Peyer's patch (tissue), 4 donors: ENCODE measurements around the gene FAM50B. TPM values are rescaled to one million over a fixed set of nuclear protein-coding genes. Genes with fewer than 3 reads are reported as not detected.

ENCODE experiments used
- DNase-seq, 3 donors: peaks; one replicate each; pipeline ENCODE4 v3.0.0-alpha.2; 2017 to 2019
- H3K27ac ChIP-seq, 4 donors: fragments of 200-600 bp; sonication (generic); one replicate each; pipeline ENCODE4 v1.5.1; 2016 to 2019
- H3K27me3 ChIP-seq, 2 donors: fragments of 200-600 bp; sonication (generic); one replicate each; pipeline ENCODE4 v1.5.1; 2019
- H3K36me3 ChIP-seq, 3 donors: fragments of 200-600 bp; sonication (generic); one replicate each; pipeline ENCODE4 v1.5.1; 2016 to 2019
- H3K4me1 ChIP-seq, 4 donors: fragments of 200-600 bp; sonication (generic); one replicate each; pipeline ENCODE4 v1.5.1; 2016 to 2019
- H3K4me3 ChIP-seq, 4 donors: fragments of 200-600 bp; sonication (generic); 1 replicate in 3 of 4; 2 replicates in 1 of 4; pipeline ENCODE4 v1.5.1; 2016 to 2019; ENCODE audit warnings: mild to moderate bottlenecking in 1 of 4
- H3K9me3 ChIP-seq, 4 donors: fragments of 200-600 bp; sonication (generic); one replicate each; pipeline ENCODE4 v1.5.1; 2016 to 2019; ENCODE audit warnings: mild to moderate bottlenecking in 1 of 4
- CTCF ChIP-seq, 6 experiments: fragments of 450-650 bp in 4 of 6; fragments of 200-600 bp in 2 of 6; sonication (generic) in 1 of 6; IDR thresholded peaks; one replicate each; pipeline ENCODE4 v1.5.1; 2017 to 2019; ENCODE audit warnings: antibody characterized with exemption in 6 of 6, mild to moderate bottlenecking in 3 of 6, moderate library complexity in 1 of 6
- POLR2A ChIP-seq, 2 donors: fragments of 450-650 bp; IDR thresholded peaks; one replicate each; pipeline ENCODE4 v1.5.1; 2017; ENCODE audit warnings: antibody characterized with exemption in 2 of 2, mild to moderate bottlenecking in 2 of 2, moderate library complexity in 2 of 2
- total RNA-seq, 4 donors: library from RNA; depleted of rRNA; stranded (reverse); fragments of >200 nt; gene quantifications; one replicate each; pipeline ENCODE4 v1.1.0, GENCODE V29; 2016

Gene FAM50B
- total RNA-seq, 4 donors from 2014 or later = 3.3 to 10.7 (median 4.7) TPM

- no peak for TF ChIP-seq POLR2A (IDR thresholded peaks at IDR 0.05)
- TF ChIP-seq CTCF (IDR thresholded peaks at IDR 0.05) = no peak
These were observed 19.4 kb downstream of the FAM50B start for GRCh38 chr6:3868544-3868943.

GRCh38 chr6:3869284-3869631 lies 20.1 kb downstream of the FAM50B start:
- Histone ChIP-seq H3K4me1 (peaks cover 0 to 32% (median 4%) of the 10 kb centered on the region in 4 donors), H3K27me3 (no peaks in the 10 kb centered on the region), H3K36me3 (no peaks in the 10 kb centered on the region), H3K4me3 (no peak overlapping the region), H3K9me3 (no peaks in the 10 kb centered on the region), H3K27ac (peak overlapping the region in 3 of 4 donors; percentile 51 to 91 (median 65))
- TF ChIP-seq POLR2A (IDR thresholded peaks at IDR 0.05) (no peak), CTCF (IDR thresholded peaks at IDR 0.05) (no peak)
- DNase-seq = no peak

More at GRCh38 chr6:3868544-3868943, 19.4 kb downstream of the FAM50B start:
- Histone ChIP-seq H3K4me1 (peaks cover 0 to 32% (median 4%) of the 10 kb centered on the region in 4 donors), H3K4me3 (no peak overlapping the region), H3K27me3 (no peaks in the 10 kb centered on the region), H3K9me3 (no peaks in the 10 kb centered on the region), H3K36me3 (no peaks in the 10 kb centered on the region), H3K27ac (no peak overlapping the region)
- no peak for DNase-seq

- peak overlapping the region in 3 of 4 donors; percentile 60 to 91 (median 76) for H3K27ac ChIP-seq
- H3K9me3 ChIP-seq = no peaks in the 10 kb centered on the region
- peak in 2 of 3 donors; percentile 59 to 61 for DNase-seq
- H3K4me3 ChIP-seq = no peak overlapping the region
- TF ChIP-seq POLR2A (IDR thresholded peaks at IDR 0.05) (peak in 1 of 2 donors; percentile 38), CTCF (IDR thresholded peaks at IDR 0.05) (no peak)
- no peaks in the 10 kb centered on the region for H3K36me3 ChIP-seq
- no peaks in the 10 kb centered on the region for H3K27me3 ChIP-seq
- H3K4me1 ChIP-seq = peaks cover 0 to 32% (median 4%) of the 10 kb centered on the region in 4 donors
These were observed 20.7 kb downstream of the FAM50B start for GRCh38 chr6:3869632-3870527.

- H3K27me3 ChIP-seq = no peaks in the 10 kb centered on the region
- no peak overlapping the region for H3K4me3 ChIP-seq
- H3K27ac ChIP-seq = peak overlapping the region in 3 of 4 donors; percentile 60 to 91 (median 76)
- no peaks in the 10 kb centered on the region for H3K36me3 ChIP-seq
- H3K4me1 ChIP-seq = peaks cover 0 to 32% (median 4%) of the 10 kb centered on the region in 4 donors
- no peak for TF ChIP-seq CTCF (IDR thresholded peaks at IDR 0.05)
- TF ChIP-seq POLR2A (IDR thresholded peaks at IDR 0.05) = no peak
- no peaks in the 10 kb centered on the region for H3K9me3 ChIP-seq
- DNase-seq = no peak
These were observed 21.4 kb downstream of the FAM50B start for GRCh38 chr6:3870528-3870925.

GRCh38 chr6:3871515-3871914 lies 22.3 kb downstream of the FAM50B start:
- H3K9me3 ChIP-seq = no peaks in the 10 kb centered on the region
- H3K4me3 ChIP-seq = no peak overlapping the region
- no peaks in the 10 kb centered on the region for H3K27me3 ChIP-seq
- peak in 1 of 3 donors; percentile 76 for DNase-seq
- no peaks in the 10 kb centered on the region for H3K36me3 ChIP-seq
- H3K4me1 ChIP-seq = peaks cover 0 to 32% (median 4%) of the 10 kb centered on the region in 4 donors
- H3K27ac ChIP-seq = peak overlapping the region in 3 of 4 donors; percentile 62 to 80 (median 76)
- TF ChIP-seq CTCF (IDR thresholded peaks at IDR 0.05) = no peak
- TF ChIP-seq POLR2A (IDR thresholded peaks at IDR 0.05) = peak in 1 of 2 donors; percentile 41
